NT2/D1 (cell line): ENCODE results near the gene MED15.
"Not testable (repeated sequence)": the region's sequence is repeated elsewhere in the genome, so short reads cannot be mapped to it uniquely, and the experiment has no call there.

Source experiments
- YY1 ChIP-seq: IDR thresholded peaks from 2 replicates; pipeline ENCODE4 v1.6.1; 2011; ENCODE audit not compliant: insufficient read length, insufficient read depth
- ZNF274 ChIP-seq: IDR thresholded peaks from 2 replicates; pipeline ENCODE4 v1.6.1; 2011; ENCODE audit warnings: mild to moderate bottlenecking, low read depth, low read length

- TF ChIP-seq ZNF274, YY1: not testable (repeated sequence)
Measured at GRCh38 chr22:20475569-20475968, 31.8 kb upstream of the MED15 start.
